Stomach (tissue), 4 donors: Measurements from ENCODE around the gene PIP4K2C.

Experiments
- POLR2A ChIP-seq, 4 donors: fragments of 450-650 bp; IDR thresholded peaks; one replicate each; pipeline ENCODE4 v1.6.1; 2016; ENCODE audit warnings: antibody characterized with exemption in 4 of 4, control low read depth in 2 of 4, mild to moderate bottlenecking in 1 of 4, moderate library complexity in 1 of 4
- POLR2AphosphoS5 ChIP-seq, 3 donors: sonication (generic); formaldehyde crosslinking; IDR thresholded peaks; one replicate each; pipeline ENCODE4 v1.6.1; 2016; ENCODE audit warnings: antibody characterized with exemption in 3 of 3
- TF ChIP-seq, protein P1 (sequence below), 7 experiments: fragments of 450-650 bp in 4 of 7; fragments of 200-600 bp in 3 of 7; sonication (generic) in 3 of 7; IDR thresholded peaks; one replicate each; pipeline ENCODE4 v1.5.1; 2016 to 2019; ENCODE audit warnings: antibody characterized with exemption in 7 of 7, control low read depth in 2 of 7, mild to moderate bottlenecking in 1 of 7

DNA sequence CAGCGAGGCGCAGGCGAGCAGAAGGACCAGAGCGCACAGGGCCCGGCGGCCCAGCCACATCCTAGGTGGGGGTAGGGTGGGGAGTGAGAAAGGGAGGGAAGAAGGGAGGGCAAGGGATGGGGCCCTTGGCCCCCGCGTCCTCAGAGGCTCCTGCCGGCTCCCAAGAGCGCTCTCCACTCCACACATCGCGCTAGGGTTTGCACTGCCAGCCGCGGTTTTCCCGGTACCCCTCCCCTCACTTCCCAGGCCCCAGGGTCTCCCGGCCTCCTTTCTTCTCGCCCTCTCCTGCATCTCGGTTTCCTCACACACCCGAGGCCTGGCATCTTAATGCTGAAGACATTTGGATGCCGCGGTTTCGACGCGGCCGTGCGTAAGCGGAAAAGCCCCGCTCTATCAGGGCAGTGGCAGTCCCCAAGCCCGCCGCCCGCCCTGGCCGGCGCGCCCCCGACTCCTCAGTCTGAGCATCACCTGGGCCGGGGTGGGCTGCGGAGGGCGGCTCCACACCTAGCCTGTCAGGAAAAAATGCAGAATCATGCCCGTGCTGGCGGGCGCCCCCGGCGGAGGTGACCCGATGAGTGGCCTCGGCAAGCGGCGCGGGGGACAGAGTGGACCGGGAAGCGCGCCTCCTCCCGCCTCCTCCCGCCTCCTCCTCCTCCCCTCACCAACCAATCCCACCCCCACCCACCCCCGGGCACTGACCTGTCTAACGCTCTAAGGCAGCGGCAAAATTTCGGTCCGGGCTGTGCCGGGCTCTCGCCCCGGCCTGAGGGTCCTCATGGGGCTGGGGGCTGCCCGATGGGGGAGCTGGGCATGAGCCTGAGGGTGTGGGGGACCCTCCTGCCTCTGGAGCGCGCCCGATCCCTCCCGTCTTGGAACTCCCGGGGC, 41.3 kb downstream of the PIP4K2C start:
- TF ChIP-seq, protein P1, sequence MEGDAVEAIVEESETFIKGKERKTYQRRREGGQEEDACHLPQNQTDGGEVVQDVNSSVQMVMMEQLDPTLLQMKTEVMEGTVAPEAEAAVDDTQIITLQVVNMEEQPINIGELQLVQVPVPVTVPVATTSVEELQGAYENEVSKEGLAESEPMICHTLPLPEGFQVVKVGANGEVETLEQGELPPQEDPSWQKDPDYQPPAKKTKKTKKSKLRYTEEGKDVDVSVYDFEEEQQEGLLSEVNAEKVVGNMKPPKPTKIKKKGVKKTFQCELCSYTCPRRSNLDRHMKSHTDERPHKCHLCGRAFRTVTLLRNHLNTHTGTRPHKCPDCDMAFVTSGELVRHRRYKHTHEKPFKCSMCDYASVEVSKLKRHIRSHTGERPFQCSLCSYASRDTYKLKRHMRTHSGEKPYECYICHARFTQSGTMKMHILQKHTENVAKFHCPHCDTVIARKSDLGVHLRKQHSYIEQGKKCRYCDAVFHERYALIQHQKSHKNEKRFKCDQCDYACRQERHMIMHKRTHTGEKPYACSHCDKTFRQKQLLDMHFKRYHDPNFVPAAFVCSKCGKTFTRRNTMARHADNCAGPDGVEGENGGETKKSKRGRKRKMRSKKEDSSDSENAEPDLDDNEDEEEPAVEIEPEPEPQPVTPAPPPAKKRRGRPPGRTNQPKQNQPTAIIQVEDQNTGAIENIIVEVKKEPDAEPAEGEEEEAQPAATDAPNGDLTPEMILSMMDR (IDR thresholded peaks at IDR 0.05): no peak
- TF ChIP-seq POLR2AphosphoS5 (IDR thresholded peaks at IDR 0.05) (no peak), POLR2A (IDR thresholded peaks at IDR 0.05) (no peak)
